Uterus (tissue), 4 donors: ENCODE measurements around the gene CFAP74. TPM values are rescaled to one million over a fixed set of nuclear protein-coding genes. Genes with fewer than 3 reads are reported as not detected.

ENCODE experiments used
- total RNA-seq, 4 donors: library from RNA; depleted of rRNA in 3 of 4; stranded (reverse); fragments of >200 nt in 3 of 4; gene quantifications; one replicate each; pipeline versions ENCODE4 v1.1.0 to v1.2.4, GENCODE V29; 2014 to 2023
- donor health status: DM: yes; HTN: yes; CAD: no.

CFAP74 gene
- total RNA-seq, 4 donors from 2014 or later, result 0.64 to 1.0 TPM; not detected in 2

Other genes with a start within 250 kb of the CFAP74 start
- gene NADK, start 225.3 kb downstream of the CFAP74 start, total RNA-seq, result 10 to 100 TPM; 40.1 to 76.9 (median 51.8) TPM
- gene GNB1, start 112.7 kb downstream of the CFAP74 start, total RNA-seq, result 100 to 1,000 TPM in 2 of 4 donors, 10 to 100 TPM in 2; 50.2 to 320 (median 104) TPM
- under 1 TPM in 1 of 4 donors, not detected in 3; 0.58 TPM for gene CALML6, start 88.5 kb downstream of the CFAP74 start, total RNA-seq
- 1 to 10 TPM in 1 of 4 donors, not detected in 3; 1.7 TPM for gene TMEM52, start 84.5 kb downstream of the CFAP74 start, total RNA-seq
- under 1 TPM in 1 of 4 donors, not detected in 3; 0.83 TPM for gene GABRD, start 15.6 kb upstream of the CFAP74 start, total RNA-seq
- 1 to 10 TPM in 3 of 4 donors, under 1 TPM in 1; 0.29 to 8.8 (median 3.9) TPM for gene PRKCZ, start 46.6 kb upstream of the CFAP74 start, total RNA-seq
- 10 to 100 TPM in 2 of 4 donors, 1 to 10 TPM in 2; 1.5 to 68.5 (median 15.4) TPM for gene FAAP20, start 191.0 kb upstream of the CFAP74 start, total RNA-seq
- gene SKI, start 224.5 kb upstream of the CFAP74 start, total RNA-seq, result 100 to 1,000 TPM in 1 of 4 donors, 10 to 100 TPM in 3; 22.8 to 148 (median 34.9) TPM